NB4 (cell line): ENCODE data around the gene DLG2.

ENCODE experiments used
- CTCF ChIP-seq: IDR thresholded peaks from one replicate; pipeline ENCODE4 v1.5.1; 2012; ENCODE audit warnings: low read depth, low read length
- MAX ChIP-seq: IDR thresholded peaks from 2 replicates; pipeline ENCODE4 v1.6.1; 2011; ENCODE audit warnings: low read depth, low read length
- MYC ChIP-seq: IDR thresholded peaks from 2 replicates; pipeline ENCODE4 v1.6.1; 2011; ENCODE audit warnings: low read depth, low read length
- POLR2A ChIP-seq: IDR thresholded peaks from 2 replicates; pipeline ENCODE4 v1.6.1; 2011; ENCODE audit warnings: mild to moderate bottlenecking; ENCODE audit not compliant: insufficient read length; ENCODE audit errors: extremely low read depth

DNA sequence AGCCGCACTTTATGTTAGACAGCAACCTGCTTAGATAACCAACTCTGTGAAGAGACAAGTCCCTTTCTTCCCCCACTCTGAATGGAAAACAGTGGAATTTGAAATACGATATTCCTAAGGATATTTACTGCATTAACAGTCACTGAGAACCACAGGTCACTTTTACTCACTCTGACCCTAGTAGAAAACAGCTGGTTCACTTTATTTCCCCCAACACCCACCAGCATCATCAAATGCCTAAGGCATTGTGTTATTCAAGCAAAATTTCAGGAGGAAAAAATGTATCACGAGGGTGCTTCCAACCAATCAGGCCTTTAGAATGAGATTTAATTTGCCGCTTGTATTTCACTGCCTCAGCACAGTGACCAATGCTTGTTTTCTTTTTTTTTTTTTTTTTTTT lies 1206.9 kb downstream of the DLG2 start:
- TF ChIP-seq CTCF, result no peak
- no peak for TF ChIP-seq MAX
- no peak for TF ChIP-seq POLR2A
- TF ChIP-seq MYC, result no peak
